Activated CD4-positive, alpha-beta T cell treated with anti-CD3 and anti-CD28 coated beads for 1 hour (primary cell): Measurements from ENCODE around the gene GYG2.

Experiments used
- DNase-seq: peaks from one replicate; pipeline ENCODE4 v3.0.0-alpha.2; 2020

GYG2 gene

GRCh38 chrX:2819345-2820135, 9.2 kb upstream of the GYG2 start:
- DNase-seq, result no peak

GRCh38 chrX:2820136-2820771, 8.5 kb upstream of the GYG2 start:
- DNase-seq, result no peak

GRCh38 chrX:2823795-2824386, 4.8 kb upstream of the GYG2 start:
- no peak for DNase-seq

- no peak for DNase-seq
Observed at GRCh38 chrX:2824886-2825285, 3.8 kb upstream of the GYG2 start.

GRCh38 chrX:2828959-2829411, 255 bp downstream of the GYG2 start:
- no peak for DNase-seq

GRCh38 chrX:2829469-2830246, 928 bp downstream of the GYG2 start:
- DNase-seq, result no peak

- DNase-seq, result no peak
Observed at GRCh38 chrX:2831471-2832228, 2.9 kb downstream of the GYG2 start.

- DNase-seq, result no peak
Observed at GRCh38 chrX:2837961-2838360, 9.2 kb downstream of the GYG2 start.

DNA sequence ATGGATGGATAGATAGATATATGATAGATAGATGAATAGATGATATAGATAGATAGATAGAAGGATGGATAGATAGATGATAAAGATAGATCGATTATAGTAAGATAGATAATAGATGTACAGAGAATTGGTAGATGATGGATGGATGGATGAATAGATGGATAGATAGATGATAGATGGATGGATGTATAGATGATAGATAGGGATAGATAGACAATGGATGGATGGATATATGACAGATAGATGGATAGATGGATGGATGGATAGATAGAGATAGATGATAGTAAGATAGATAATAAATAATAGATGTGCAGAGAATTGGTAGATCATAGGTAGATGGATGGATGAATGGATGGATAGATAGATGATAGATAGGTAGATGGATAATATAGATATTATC, 12.2 kb downstream of the GYG2 start:
- DNase-seq, result no peak

GRCh38 chrX:2841537-2841936, 12.8 kb downstream of the GYG2 start:
- DNase-seq, result no peak

DNA sequence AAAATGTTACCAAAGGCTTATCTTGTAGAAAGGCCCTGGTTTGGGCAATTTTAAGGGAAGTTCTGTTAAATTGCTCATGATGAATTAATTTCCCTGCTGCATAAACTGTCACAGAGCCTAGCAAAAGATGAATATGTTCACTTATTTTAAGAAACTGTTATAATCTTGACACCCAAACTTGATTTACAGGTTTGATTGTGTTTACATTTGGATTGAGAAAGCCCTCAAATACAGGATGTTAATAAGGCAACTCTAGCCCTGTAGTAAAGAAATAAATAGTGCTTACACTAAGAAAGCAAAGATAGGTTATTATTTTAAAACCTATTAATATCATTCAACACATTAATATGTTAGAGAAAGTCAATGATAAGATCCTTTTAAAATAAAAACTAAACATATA, 18.3 kb downstream of the GYG2 start:
- DNase-seq, result no peak

DNA sequence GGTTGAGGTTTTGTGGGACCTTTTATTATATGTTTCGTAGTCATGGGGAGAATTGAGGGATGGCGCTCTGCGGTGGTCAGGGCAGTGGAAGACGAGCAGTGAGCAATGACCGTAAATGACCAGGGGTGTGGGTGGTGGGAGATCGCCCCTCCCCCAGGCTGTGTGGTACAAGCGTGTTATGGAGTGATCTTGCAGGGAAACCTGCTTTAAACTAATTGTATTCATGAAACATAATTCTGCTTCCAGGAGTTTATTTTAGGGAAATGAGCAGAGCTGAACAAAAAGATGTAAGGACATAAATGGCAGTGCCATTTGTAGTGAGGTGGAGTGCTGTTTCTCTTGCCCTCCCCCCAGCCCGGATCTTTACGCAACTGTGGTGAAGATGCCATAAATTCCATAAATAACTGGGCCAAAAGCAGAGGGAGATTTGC, 20.2 kb downstream of the GYG2 start:
- DNase-seq, result no peak

- no peak for DNase-seq
Observed at GRCh38 chrX:2854918-2855317, 26.2 kb downstream of the GYG2 start.

DNA sequence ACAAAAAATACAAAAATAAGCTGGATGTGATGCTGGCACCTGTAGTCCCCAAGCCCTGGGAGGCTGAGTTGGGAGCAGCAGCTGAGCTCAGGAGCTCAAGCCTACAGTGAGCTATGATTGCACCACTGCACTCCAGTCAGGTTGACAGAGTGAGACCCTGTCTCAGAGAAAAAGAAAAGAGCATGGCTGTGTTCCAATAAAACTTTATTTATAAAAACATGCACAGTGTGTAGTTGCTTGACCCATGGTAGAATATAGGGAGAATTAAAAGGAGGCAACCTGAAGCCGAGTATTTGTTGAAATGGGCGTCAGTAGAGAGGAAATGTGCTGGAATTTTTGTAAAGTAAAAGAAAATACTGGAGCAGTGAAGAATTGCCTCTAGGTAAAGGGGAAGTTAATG, 27.0 kb downstream of the GYG2 start:
- DNase-seq, result no peak

DNA sequence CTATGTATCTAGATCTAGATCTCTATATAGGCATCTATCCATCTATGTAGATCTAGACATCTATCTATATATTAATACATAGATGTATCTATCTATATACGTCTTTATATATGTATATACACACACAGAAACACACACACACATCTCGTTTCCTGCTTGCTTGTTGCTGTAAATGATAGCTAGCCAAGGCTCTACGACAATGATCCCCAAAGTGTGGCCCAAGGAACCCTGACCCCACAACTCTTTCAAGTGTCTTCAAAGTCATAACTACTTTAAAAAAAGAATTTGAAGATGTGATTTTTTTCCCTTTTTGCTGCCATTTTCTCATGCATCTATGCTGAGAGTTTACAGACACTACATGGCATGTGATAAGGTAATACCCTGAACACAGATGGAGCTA, 28.8 kb downstream of the GYG2 start:
- no peak for DNase-seq

GRCh38 chrX:2859197-2859797, 30.6 kb downstream of the GYG2 start:
- no peak for DNase-seq

- DNase-seq, result no peak
Observed at GRCh38 chrX:2862404-2862803, 33.7 kb downstream of the GYG2 start.

DNA sequence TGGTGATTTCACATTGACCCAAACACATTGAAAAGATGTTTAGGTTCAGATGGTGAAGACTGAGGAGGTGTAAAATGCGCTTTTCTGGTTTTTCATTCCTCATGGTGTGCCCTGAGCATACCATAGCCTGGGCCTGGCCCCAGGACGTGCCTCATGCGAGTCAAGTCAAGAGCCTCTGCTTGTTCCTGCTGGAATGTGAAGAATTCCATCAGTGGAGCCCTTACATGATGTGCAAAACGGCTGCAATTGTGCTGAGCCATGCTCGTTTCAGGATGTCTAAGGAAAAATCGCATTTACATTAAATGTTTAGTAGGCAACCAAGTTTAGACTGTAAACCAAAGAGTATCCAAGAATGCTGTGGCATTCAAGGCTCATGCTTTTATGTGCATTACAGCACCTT, 34.9 kb downstream of the GYG2 start:
- no peak for DNase-seq

GRCh38 chrX:2867206-2867605, 38.5 kb downstream of the GYG2 start:
- no peak for DNase-seq

- DNase-seq, result no peak
Observed at GRCh38 chrX:2870650-2871049, 41.9 kb downstream of the GYG2 start.

- DNase-seq, result no peak
Observed at GRCh38 chrX:2871831-2872230, 43.1 kb downstream of the GYG2 start.

DNA sequence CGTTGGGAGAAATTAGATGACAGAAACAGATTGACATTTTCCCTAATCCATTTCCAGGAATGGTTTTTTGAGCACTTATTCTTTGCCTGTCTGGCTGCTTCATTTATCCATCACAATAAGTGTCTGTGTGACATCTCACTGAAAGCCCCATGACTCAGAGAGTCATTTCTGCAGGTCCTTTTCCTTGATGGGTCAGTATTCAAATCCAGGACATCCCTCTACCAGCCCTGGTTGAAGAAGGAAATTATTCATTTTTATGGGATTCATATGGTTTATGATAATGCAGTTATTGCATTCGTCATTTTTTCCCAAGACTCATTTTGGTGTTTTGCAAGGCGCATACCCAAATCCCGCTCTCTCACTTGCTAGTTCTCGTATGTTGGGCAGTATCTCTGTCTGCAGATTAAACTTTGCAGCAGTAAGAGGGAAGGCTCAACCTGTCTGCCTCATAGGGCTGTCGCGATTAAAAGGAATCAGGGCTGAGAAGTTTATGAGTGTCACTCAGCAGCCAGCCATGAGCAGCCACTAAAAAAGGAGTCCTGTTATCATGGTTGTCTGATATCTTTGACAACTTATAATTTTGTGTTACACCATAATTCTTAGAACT, 44.0 kb downstream of the GYG2 start:
- no peak for DNase-seq
